Endothelial cell of umbilical vein (primary cell): ENCODE measurements around the gene UBE2E3. TPM values are rescaled to one million over a fixed set of nuclear protein-coding genes. Genes with fewer than 3 reads are reported as not detected.

ENCODE experiments used
- BruUV-seq: library from RNA; stranded (reverse); fragments of 400-500 nt; replicated peaks from 2 replicates; lab custom pipeline; 2021; lab: Mats Ljungman, UMichigan
- CTCF ChIA-PET: fragments of 300-600, 350-600 bp; sonication (Branson Sonifier 250); formaldehyde crosslinking; loops from one replicate; lab custom pipeline; 2021; ENCODE audit warnings: antibody characterized with exemption, inconsistent platforms; lab: Charles Lee
- POLR2A ChIA-PET: fragments of 300-600, 350-600 bp; sonication (Branson Sonifier 250); formaldehyde crosslinking; loops from one replicate; lab custom pipeline; 2021; ENCODE audit warnings: antibody characterized with exemption, inconsistent platforms; lab: Charles Lee
- DNase-seq: peaks from one replicate; pipeline ENCODE4 v3.0.0-alpha.2; 2011; ENCODE audit warnings: low read depth, low spot score
- FAIRE-seq: peaks from 2 replicates; lab custom pipeline; 2011; peaks lifted over from hg19 to GRCh38; lab: Jason Lieb, UNC
- H2AFZ ChIP-seq: 2 replicates; pipeline ENCODE4 v1.6.0; 2012; ENCODE audit warnings: low read depth, low read length, control low read depth, inconsistent platforms
- H3K27ac ChIP-seq: 2 replicates; pipeline ENCODE4 v1.5.1; 2011; ENCODE audit warnings: low read depth, mild to moderate bottlenecking, control low read depth, low read length, moderate library complexity; ENCODE audit not compliant: insufficient read depth
- H3K27me3 ChIP-seq, 2 experiments: 2 replicates each; pipeline versions ENCODE4 v1.6.0 to v1.6.1; 2011; ENCODE audit warnings: low read length in 2 of 2, mixed read lengths in 1 of 2; ENCODE audit not compliant: control insufficient read depth in 2 of 2, insufficient read depth in 2 of 2
- H3K36me3 ChIP-seq, 2 experiments: 2 replicates in 1 of 2; 3 replicates in 1 of 2; pipeline ENCODE4 v1.5.1; 2011; ENCODE audit warnings: low read length in 2 of 2, mild to moderate bottlenecking in 1 of 2, moderate library complexity in 1 of 2; ENCODE audit not compliant: control insufficient read depth in 2 of 2, insufficient read depth in 2 of 2; ENCODE audit errors: extremely low read depth in 1 of 2
- H3K4me1 ChIP-seq: 3 replicates; pipeline ENCODE4 v1.5.1; 2011; ENCODE audit warnings: mild to moderate bottlenecking, low read length; ENCODE audit not compliant: control insufficient read depth, insufficient read depth; ENCODE audit errors: extremely low read depth
- H3K4me2 ChIP-seq: 2 replicates; pipeline ENCODE4 v1.6.1; 2011; ENCODE audit warnings: low read length, control low read depth, mixed read lengths; ENCODE audit not compliant: insufficient read depth
- H3K4me3 ChIP-seq, 3 experiments: fragments of 200-600 bp in 1 of 3; sonication (generic), shearing (Covaris generic) in 1 of 3; replicated peaks in 1 of 3; 2 replicates each; pipeline ENCODE4 v1.5.1; 2011 to 2016; ENCODE audit warnings: control low read depth in 3 of 3, low read length in 3 of 3, mild to moderate bottlenecking in 2 of 3, inconsistent platforms in 1 of 3, low read depth in 1 of 3, moderate library complexity in 1 of 3; ENCODE audit not compliant: insufficient read depth in 1 of 3
- H3K79me2 ChIP-seq: 2 replicates; pipeline ENCODE4 v1.6.0; 2012; ENCODE audit warnings: low read length, inconsistent platforms; ENCODE audit not compliant: control insufficient read depth, insufficient read depth
- H3K9ac ChIP-seq: replicated peaks from 2 replicates; pipeline ENCODE3; 2011; ENCODE audit warnings: low read length, control low read depth; ENCODE audit not compliant: insufficient read depth; ENCODE audit errors: extremely low read depth
- H3K9me1 ChIP-seq: replicated peaks from 3 replicates; pipeline ENCODE4 v1.6.0; 2011; ENCODE audit warnings: mild to moderate bottlenecking, low read length; ENCODE audit not compliant: control insufficient read depth, insufficient read depth; ENCODE audit errors: extremely low read depth
- H3K9me3 ChIP-seq: replicated peaks from 2 replicates; pipeline ENCODE4 v1.5.1; 2012; ENCODE audit warnings: low read length, inconsistent platforms; ENCODE audit not compliant: control insufficient read depth, insufficient read depth
- H4K20me1 ChIP-seq: replicated peaks from 2 replicates; pipeline ENCODE3; 2011; ENCODE audit warnings: mild to moderate bottlenecking, low read length; ENCODE audit not compliant: control insufficient read depth, insufficient read depth; ENCODE audit errors: extremely low read depth
- EZH2 ChIP-seq: IDR thresholded peaks from 2 replicates; pipeline ENCODE4 v1.6.1; 2012; ENCODE audit warnings: borderline replicate concordance, low read depth, mild to moderate bottlenecking, moderate library complexity, low read length, inconsistent platforms; ENCODE audit not compliant: severe bottlenecking
- FOS ChIP-seq: IDR thresholded peaks from 2 replicates; pipeline ENCODE4 v1.6.1; 2011; ENCODE audit warnings: mild to moderate bottlenecking, low read length, moderate library complexity, borderline replicate concordance; ENCODE audit not compliant: insufficient read depth
- GATA2 ChIP-seq: IDR thresholded peaks from 2 replicates; pipeline ENCODE4 v1.7.0; 2011; ENCODE audit warnings: low read depth, mild to moderate bottlenecking, moderate library complexity, mixed read lengths, low read length; ENCODE audit not compliant: insufficient read length, insufficient read depth
- JUN ChIP-seq: IDR thresholded peaks from 2 replicates; pipeline ENCODE4 v1.6.1; 2011; ENCODE audit warnings: borderline replicate concordance, low read depth; ENCODE audit not compliant: insufficient read length, insufficient read depth
- MYC ChIP-seq: IDR thresholded peaks from one replicate; pipeline ENCODE4 v1.6.1; 2011; ENCODE audit warnings: mild to moderate bottlenecking, low read depth, low read length
- POLR2A ChIP-seq: IDR thresholded peaks from 2 replicates; pipeline ENCODE4 v1.6.1; 2012; ENCODE audit warnings: low read depth, mild to moderate bottlenecking, control low read depth, low read length
- POLR2AphosphoS5 ChIP-seq: IDR thresholded peaks from 2 replicates; pipeline ENCODE4 v1.6.1; 2012; ENCODE audit warnings: low read depth, mild to moderate bottlenecking, control low read depth, low read length, moderate library complexity; ENCODE audit not compliant: insufficient read depth
- dilution Hi-C: fragments of 300-500 bp; cut with MboI; formaldehyde crosslinking; loops from one replicate; pipeline ENCODE4 v1.15.0; 2019; ENCODE audit warnings: low sequenced_read_pairs; ENCODE audit not compliant: extremely low pct_ligation_motif_present
- intact Hi-C: fragments of 100-400 bp; cut with micrococcal nuclease; formaldehyde crosslinking; loops from one replicate; pipeline ENCODE4 v1.10.0; 2022
- polyA plus RNA-seq, 4 experiments: library from polyadenylated mRNA; depleted of rRNA in 3 of 4; stranded (reverse) in 3 of 4; unstranded in 1 of 4; fragments of >200 nt; gene quantifications; 2 replicates each; pipeline versions ENCODE4 v1.2.1 to v1.2.3, GENCODE V29; 2011 to 2012; ENCODE audit warnings: missing spikeins in 1 of 4
- total RNA-seq: library from RNA; stranded (reverse); gene quantifications from 2 replicates; pipeline ENCODE4 v1.2.3, GENCODE V29; 2021
- TF ChIP-seq, protein P1 (sequence below): IDR thresholded peaks from 2 replicates; pipeline ENCODE4 v1.6.1; 2011; ENCODE audit not compliant: insufficient read depth, insufficient read length
- TF ChIP-seq, protein P2 (sequence below), 2 donors: IDR thresholded peaks; 1 replicate in 1 of 2; 2 replicates in 1 of 2; pipeline ENCODE4 v1.5.1; 2011; ENCODE audit warnings: low read length in 2 of 2, mild to moderate bottlenecking in 2 of 2, moderate library complexity in 2 of 2, control low read depth in 1 of 2, inconsistent platforms in 1 of 2, low read depth in 1 of 2; ENCODE audit not compliant: insufficient read depth in 1 of 2; ENCODE audit errors: extremely low read depth in 1 of 2

Gene UBE2E3
- total and polyA plus RNA-seq, 2 donors (not counting 3 experiments of a cell fraction or from before 2014, with no cell fraction given): 81.5 to 107 TPM

GRCh38 chr2:180978903-180979748 lies 1.3 kb upstream of the UBE2E3 start:
- Histone ChIP-seq H3K4me2 (peak overlapping the region; percentile 37), H4K20me1 (no peaks in the 10 kb centered on the region), H3K27ac (no peak overlapping the region), H3K9me3 (no peaks in the 10 kb centered on the region), H3K9ac (no peak overlapping the region), H3K4me3 (no peak overlapping the region), H3K36me3 (no peaks in the 10 kb centered on the region), H3K9me1 (no peaks in the 10 kb centered on the region), H3K27me3 (no peaks in the 10 kb centered on the region), H3K79me2 (peaks cover 24% of the 10 kb centered on the region), H2AFZ (peak overlapping the region; percentile 66), H3K4me1 (peaks cover 31% of the 10 kb centered on the region)
- peak; percentile 7 for TF ChIP-seq JUN
- TF ChIP-seq POLR2A: no peak
- no peak for TF ChIP-seq EZH2
- TF ChIP-seq MYC: no peak
- TF ChIP-seq GATA2: no peak
- no peak for TF ChIP-seq FOS
- peak; percentile 30 for DNase-seq
- POLR2A ChIA-PET: no interaction called here
- CTCF ChIA-PET: interaction anchor here (0.8 to 4.4 kb wide), 8 partner anchors 10 to 854 kb away, joined by 3 to 57 read pairs (median 10); no protein-coding TSS in a partner anchor
- BruUV-seq: no TSS peak
- dilution Hi-C loops: no loop called here
- peak; percentile 78 for FAIRE-seq
- intact Hi-C loops: no loop called here

GRCh38 chr2:180979749-180980105 lies 678 bp upstream of the UBE2E3 start:
- Histone ChIP-seq H3K79me2 (peaks cover 30% of the 10 kb centered on the region), H3K27me3 (no peaks in the 10 kb centered on the region), H3K4me2 (peak overlapping the region; percentile 37), H4K20me1 (no peaks in the 10 kb centered on the region), H3K27ac (peak overlapping the region; percentile 45), H3K9ac (peak overlapping the region; percentile 64), H3K4me3 (peak overlapping the region; percentile 44 to 82 (median 49)), H2AFZ (peak overlapping the region; percentile 66), H3K9me3 (no peaks in the 10 kb centered on the region), H3K36me3 (peaks cover 0 to under 1% of the 10 kb centered on the region in 2 experiments), H3K9me1 (no peaks in the 10 kb centered on the region), H3K4me1 (peaks cover 35% of the 10 kb centered on the region)
- no peak for FAIRE-seq
- dilution Hi-C loops: no loop called here
- CTCF ChIA-PET: interaction anchor here (0.8 to 4.4 kb wide), 12 partner anchors 9 to 1152 kb away, joined by 4 to 57 read pairs (median 10); no protein-coding TSS in a partner anchor
- TF ChIP-seq EZH2 (no peak), MYC (no peak), GATA2 (no peak), FOS (no peak), POLR2A (no peak), JUN (no peak), POLR2AphosphoS5 (no peak)
- TF ChIP-seq, protein P1, sequence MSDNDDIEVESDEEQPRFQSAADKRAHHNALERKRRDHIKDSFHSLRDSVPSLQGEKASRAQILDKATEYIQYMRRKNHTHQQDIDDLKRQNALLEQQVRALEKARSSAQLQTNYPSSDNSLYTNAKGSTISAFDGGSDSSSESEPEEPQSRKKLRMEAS: no peak
- TF ChIP-seq, protein P2, sequence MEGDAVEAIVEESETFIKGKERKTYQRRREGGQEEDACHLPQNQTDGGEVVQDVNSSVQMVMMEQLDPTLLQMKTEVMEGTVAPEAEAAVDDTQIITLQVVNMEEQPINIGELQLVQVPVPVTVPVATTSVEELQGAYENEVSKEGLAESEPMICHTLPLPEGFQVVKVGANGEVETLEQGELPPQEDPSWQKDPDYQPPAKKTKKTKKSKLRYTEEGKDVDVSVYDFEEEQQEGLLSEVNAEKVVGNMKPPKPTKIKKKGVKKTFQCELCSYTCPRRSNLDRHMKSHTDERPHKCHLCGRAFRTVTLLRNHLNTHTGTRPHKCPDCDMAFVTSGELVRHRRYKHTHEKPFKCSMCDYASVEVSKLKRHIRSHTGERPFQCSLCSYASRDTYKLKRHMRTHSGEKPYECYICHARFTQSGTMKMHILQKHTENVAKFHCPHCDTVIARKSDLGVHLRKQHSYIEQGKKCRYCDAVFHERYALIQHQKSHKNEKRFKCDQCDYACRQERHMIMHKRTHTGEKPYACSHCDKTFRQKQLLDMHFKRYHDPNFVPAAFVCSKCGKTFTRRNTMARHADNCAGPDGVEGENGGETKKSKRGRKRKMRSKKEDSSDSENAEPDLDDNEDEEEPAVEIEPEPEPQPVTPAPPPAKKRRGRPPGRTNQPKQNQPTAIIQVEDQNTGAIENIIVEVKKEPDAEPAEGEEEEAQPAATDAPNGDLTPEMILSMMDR (IDR thresholded peaks at IDR 0.05; ENCODE audit: extremely low read depth in 1 of 2, insufficient read depth in 1 of 2, low read depth in 1 of 2, low read length in 2 of 2): no peak
- TSS peak; percentile 54 for BruUV-seq
- POLR2A ChIA-PET: no interaction called here
- intact Hi-C loops: loop anchor here (1.0 to 10.0 kb wide), 5 partner anchors 78 to 972 kb away; partner anchors contain the start of genes CWC22 and ITPRID2
- DNase-seq: no peak
